ENCODE results near the gene GZF1.

GZF1 gene

GRCh38 chr20:23367770-23368169, 5.8 kb downstream of the GZF1 start:
- no peak for DNase-seq (ENCODE audit: low read depth)
- no peak for TF ChIP-seq CTCF (IDR thresholded peaks at IDR 0.05; ENCODE audit: insufficient read depth, low read depth, low read length, missing control alignments)

GRCh38 chr20:23368316-23369071, 6.5 kb downstream of the GZF1 start:
- TF ChIP-seq CTCF (IDR thresholded peaks at IDR 0.05; ENCODE audit: insufficient read depth, low read depth, low read length, missing control alignments): no peak
- no peak for DNase-seq (ENCODE audit: low read depth)
- no peak overlapping the region for H3K4me3 ChIP-seq (ENCODE audit: low read depth, low read length)

More at GRCh38 chr20:23367770-23368169, 5.8 kb downstream of the GZF1 start:
- H3K4me3 ChIP-seq (ENCODE audit: low read depth, low read length): no peak overlapping the region

GRCh38 chr20:23369072-23369823, 7.3 kb downstream of the GZF1 start:
- TF ChIP-seq CTCF (IDR thresholded peaks at IDR 0.05; ENCODE audit: insufficient read depth, low read depth, low read length, missing control alignments): no peak
- H3K4me3 ChIP-seq (ENCODE audit: low read depth, low read length): no peak overlapping the region
- DNase-seq (ENCODE audit: low read depth): no peak

- no peak for TF ChIP-seq CTCF (IDR thresholded peaks at IDR 0.05; ENCODE audit: insufficient read depth, low read depth, low read length, missing control alignments)
Observed at GRCh38 chr20:23370274-23370673, 8.3 kb downstream of the GZF1 start.

GRCh38 chr20:23370873-23371272, 8.9 kb downstream of the GZF1 start:
- DNase-seq (ENCODE audit: low read depth): no peak
- TF ChIP-seq CTCF (IDR thresholded peaks at IDR 0.05; ENCODE audit: insufficient read depth, low read depth, low read length, missing control alignments): no peak
- H3K4me3 ChIP-seq (ENCODE audit: low read depth, low read length): no peak overlapping the region

More at GRCh38 chr20:23370274-23370673, 8.3 kb downstream of the GZF1 start:
- H3K4me3 ChIP-seq (ENCODE audit: low read depth, low read length): no peak overlapping the region
- no peak for DNase-seq (ENCODE audit: low read depth)

GRCh38 chr20:23371496-23371895, 9.5 kb downstream of the GZF1 start:
- DNase-seq (ENCODE audit: low read depth): no peak
- H3K4me3 ChIP-seq (ENCODE audit: low read depth, low read length): no peak overlapping the region
- TF ChIP-seq CTCF (IDR thresholded peaks at IDR 0.05; ENCODE audit: insufficient read depth, low read depth, low read length, missing control alignments): no peak
